GM21825 (cell line): Measurements from ENCODE around the gene ZNF92.
"Not testable (repeated sequence)": the region's sequence is repeated elsewhere in the genome, so short reads cannot be mapped to it uniquely, and the experiment has no call there.

Source experiments
- ATAC-seq: cut with Tn5 transposase; IDR thresholded peaks from one replicate; pipeline ENCODE4 v1.9.1; 2021; ENCODE audit warnings: mild to moderate bottlenecking, moderate library complexity; ENCODE audit not compliant: unreplicated experiment

The ZNF92 gene

GRCh38 chr7:65373608-65374351 lies at the start of gene ZNF92:
TSS of gene ZNF92 (plus strand) at chr7:65373855. CDS start at chr7:65373998, 143 bp downstream.
- ATAC-seq = peak; percentile 99

DNA sequence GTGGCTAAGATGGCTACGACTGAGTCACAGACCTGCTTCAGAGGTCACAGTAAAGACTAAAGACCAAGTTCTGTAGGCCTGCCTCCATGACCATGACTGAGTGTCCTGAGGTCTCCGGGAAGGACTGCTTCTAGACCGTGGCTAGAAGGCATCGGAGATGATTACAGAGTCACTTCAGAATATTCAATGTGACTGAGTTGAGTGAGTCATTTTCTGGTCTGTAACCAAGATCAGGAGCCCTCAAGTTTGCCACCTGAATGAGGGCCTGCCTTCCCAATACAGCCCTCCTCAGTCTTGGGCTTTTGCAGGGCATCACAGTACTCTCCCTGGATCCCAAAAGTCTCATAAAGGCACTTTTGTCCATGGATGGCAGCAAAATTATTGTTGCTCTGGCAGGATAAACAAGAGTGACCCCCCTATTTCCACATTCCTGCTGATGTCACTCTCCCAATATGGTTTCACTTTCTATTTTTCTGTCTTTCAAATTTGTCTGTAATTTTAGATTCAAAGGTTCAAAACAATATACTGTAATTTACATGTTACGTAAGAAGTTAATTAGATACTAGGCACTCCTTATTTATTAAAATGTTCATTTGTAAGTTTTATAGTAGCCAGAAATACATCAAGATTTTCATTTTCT lies 47.7 kb upstream of the ZNF92 start:
- ATAC-seq = no peak

- ATAC-seq = peak; percentile 77
Observed at GRCh38 chr7:65338346-65338745, 35.3 kb upstream of the ZNF92 start.

GRCh38 chr7:65339257-65339656 lies 34.4 kb upstream of the ZNF92 start:
- no peak for ATAC-seq

DNA sequence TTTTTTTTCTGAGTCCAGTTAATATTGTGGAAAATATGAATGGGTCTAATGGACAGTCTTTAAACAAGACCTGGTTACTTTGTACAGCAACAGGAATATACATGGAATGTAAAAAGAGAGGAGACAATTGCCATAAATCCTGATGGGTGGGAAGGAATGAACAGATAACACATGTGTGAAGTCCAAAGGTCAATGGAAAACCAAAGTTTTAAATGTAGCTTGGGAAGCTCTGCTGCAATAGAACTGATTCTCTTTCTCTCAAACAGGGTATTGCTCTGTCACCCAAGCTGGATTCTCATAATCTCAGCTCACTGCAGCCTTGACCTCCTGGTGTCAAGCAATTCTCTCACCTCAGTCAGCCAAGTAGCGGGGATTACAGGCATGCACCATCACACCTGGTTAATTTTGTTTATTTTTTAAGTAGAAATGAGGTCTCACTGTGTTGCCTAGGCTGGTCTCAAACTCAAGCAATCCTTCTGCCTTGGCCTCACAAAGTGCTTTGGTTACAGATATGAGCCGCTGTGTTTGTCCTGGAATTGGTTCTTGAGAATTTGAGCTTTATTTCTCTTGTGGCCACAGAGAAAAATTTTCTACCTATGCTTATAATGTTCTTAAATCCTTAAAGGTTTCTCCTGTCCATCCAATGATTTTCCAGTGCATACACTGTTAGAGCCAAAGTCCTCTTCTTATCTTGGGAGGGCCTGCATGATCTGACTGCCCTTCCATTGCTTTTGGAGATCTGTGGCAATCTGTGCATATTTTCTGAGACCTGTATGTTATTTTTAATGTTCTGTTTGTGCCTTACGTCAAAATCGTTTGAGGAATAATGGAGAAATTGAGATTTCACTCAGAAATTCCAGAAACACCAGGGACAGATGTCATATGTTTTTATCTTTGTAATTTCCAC lies 30.7 kb upstream of the ZNF92 start:
- no peak for ATAC-seq

DNA sequence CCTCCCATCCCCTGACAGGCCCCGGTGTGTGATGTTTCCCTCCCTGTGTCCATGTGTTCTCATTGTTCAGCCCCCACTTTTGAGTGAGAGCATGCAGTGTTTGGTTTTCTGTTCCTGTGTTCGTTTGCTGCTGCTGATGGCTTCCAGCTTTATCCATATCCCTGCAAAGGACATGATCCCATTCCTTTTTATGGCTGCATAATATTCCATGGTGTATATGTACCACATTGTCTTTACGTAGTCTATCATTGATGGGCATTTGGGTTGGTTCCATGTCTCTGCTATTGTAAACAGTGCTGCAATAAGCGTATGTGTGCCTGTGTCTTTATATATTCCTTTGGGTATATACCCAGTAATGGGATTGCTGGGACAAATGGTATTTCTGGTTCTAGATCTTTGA lies 29.1 kb upstream of the ZNF92 start:
- not testable (repeated sequence) for ATAC-seq

DNA sequence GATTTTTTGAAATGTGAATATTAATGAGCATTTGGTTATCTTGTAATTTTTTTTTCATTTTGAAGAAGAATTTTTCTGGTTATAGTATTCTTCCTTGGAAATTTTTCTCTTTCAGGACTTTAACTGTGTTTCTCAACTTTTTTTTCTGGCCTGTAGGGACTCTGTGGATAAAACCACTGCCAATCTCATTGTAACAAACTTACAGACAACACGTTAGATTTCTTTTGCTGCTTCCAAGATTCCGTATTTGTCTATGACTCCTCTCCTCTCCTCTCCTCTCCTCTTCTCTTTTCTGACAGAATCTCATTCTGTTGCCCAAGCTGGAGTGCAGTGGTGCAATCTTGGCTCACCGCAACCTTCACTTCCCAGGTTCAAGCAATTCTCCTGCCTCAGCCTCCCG lies 19.4 kb upstream of the ZNF92 start:
- ATAC-seq = no peak

DNA sequence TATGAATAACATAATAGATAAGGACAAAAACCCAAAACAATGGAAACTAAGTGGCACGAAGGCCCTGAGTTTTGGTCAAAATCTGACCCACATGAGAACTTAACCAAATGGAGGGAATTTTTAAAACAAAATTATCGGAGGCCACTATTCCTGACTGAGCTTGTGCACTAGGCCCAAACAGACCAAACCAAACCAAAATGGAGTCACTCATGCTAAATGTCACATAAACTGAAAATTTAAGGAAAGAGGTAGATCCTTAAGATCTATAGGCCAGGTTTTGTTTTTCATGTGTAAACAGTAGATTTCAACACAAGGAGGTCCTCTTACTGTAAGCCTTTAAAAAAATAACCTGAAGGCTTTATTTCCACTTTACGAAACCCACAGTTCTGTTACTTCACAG lies 3.8 kb upstream of the ZNF92 start:
- no peak for ATAC-seq

DNA sequence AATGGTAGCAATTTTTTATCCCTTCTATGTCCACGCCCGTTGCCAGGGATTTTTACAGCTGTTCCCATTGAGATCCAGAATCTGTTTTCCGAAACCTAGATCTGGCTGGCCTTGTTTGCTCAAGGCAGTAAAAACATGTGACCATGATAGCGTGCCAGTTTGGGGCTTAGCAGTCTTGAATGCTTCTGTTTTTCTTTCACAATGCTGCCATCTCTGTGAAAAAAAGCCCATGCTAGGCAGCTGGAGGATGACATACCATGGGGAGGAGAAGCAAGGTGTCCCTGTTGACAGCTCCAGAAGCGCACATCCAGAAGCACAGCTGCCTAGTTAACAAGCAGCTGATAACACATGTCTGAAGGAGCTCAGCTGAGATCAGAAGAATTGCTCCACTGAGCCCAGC lies 2.2 kb upstream of the ZNF92 start:
- no peak for ATAC-seq

DNA sequence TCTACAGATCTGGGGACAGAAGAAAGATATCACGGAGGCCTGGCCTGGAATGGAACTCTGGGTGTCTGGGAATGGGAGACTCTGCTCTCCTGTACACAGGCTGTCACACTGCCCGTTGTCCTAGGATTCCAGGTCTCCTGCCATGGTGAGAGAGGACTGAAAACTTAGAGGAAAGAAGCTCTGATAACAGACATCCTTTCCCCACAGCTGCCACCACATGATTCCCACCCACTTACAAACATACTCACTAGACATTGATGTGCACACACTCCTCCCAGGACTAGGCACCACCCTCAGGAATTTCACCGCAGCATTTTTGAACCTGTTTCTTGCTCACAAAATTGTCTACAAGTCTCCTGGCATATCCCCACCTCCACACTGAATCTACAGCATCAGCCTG lies 5.7 kb downstream of the ZNF92 start:
- no peak for ATAC-seq

- ATAC-seq = no peak
Observed at GRCh38 chr7:65381742-65382141, 8.1 kb downstream of the ZNF92 start.

GRCh38 chr7:65382452-65382851 lies 8.8 kb downstream of the ZNF92 start:
- ATAC-seq = no peak

- no peak for ATAC-seq
Observed at GRCh38 chr7:65387891-65388290, 14.2 kb downstream of the ZNF92 start.

DNA sequence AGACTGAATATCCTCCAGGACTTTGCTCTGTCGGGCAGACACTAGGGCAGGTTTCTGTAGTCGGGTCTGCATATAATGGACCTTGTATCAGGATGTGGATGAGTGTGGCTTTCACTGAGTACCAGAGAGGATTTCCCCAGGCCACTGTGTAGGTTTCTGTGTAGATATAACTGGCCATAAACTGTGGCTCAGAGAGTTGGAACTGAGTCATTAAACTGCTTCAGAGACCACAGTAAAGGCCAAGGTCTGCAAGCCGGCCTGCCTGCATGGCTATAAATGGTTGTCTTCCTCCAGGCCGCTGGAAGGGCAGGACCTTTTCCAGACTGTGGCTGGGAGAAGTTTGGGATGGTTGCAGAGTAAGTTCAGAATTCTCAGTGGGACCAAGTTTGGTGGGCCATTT lies 16.9 kb downstream of the ZNF92 start:
- ATAC-seq = peak; percentile 77

- ATAC-seq = no peak
Observed at GRCh38 chr7:65397730-65398142, 24.1 kb downstream of the ZNF92 start.

GRCh38 chr7:65398671-65399070 lies 25.0 kb downstream of the ZNF92 start:
- ATAC-seq = not testable (repeated sequence)

- not testable (repeated sequence) for ATAC-seq
Observed at GRCh38 chr7:65399101-65399500, 25.4 kb downstream of the ZNF92 start.

DNA sequence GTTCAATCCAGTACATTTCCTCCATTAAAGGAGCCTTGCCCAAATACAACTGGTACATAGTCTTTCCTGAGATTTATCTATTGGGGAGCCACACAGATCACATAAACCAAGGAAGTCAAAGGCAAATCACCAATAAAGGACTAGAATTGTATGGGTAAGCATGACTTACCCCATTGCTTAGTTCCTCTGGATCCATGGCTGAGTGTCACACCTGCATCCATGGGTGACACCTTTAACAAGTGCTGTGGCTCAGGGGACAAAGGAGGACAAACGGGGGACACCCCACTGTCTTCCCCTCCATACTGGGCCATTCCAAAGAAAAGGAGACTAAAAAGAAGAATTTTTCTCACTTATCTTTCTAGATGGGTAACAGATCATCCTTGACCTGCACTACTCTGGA lies 30.4 kb downstream of the ZNF92 start:
- ATAC-seq = no peak

DNA sequence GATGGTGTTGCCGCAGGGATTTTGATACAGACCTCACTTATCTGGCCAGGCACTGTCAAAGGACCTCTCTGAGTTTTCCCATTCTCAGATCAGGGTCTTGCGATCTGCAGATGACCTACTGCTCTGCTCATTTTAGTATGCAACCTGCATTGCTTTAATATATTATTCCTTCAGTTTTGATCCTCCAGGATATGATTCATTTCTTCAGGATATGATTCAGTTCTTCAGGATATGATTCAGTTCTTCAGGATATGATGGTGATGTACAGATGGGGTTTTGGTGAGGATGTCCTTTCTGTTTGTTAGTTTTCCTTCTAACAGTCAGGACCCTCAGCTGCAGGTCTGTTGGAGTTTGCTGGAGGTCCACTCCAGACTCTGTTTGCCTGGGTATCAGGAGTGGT lies 33.1 kb downstream of the ZNF92 start:
- not testable (repeated sequence) for ATAC-seq

DNA sequence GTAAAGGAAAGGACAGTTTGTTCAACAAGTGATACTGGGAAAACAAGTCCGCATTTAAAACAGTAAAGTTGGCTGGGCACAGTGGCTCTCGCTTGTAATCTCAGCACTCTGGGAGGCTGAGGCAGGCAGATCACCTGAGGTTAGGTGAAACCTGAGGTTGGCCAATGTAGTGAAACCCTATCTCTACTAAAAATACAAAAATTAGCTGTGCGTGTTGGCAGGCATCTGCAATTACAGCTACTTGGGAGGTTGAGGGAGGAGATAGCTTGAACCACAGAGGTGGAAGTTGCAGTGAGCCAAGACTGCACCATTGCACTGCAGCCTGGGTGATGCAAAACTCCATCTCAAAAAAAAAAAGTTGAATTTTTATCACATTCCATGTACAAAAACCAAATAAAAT lies 35.7 kb downstream of the ZNF92 start:
- ATAC-seq = no peak

DNA sequence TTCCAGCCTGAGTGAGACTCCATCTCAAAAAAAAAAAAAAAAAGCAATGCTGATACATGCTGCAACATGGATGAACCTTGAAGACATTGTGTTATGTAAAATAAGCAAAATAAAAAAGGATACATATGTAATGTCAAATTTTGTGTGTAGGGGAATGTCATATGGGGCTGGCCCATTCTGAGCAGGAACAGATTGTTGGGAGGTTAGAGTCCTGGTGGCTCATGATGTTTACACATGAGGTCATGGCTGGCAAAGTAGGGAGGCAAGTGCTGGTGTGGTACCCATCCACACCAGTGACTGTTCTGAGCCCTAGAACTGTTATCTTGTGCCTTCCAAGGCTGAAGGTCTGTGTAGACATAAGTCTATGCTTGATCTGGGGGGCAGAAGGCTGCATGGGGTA lies 37.6 kb downstream of the ZNF92 start:
- ATAC-seq = no peak

DNA sequence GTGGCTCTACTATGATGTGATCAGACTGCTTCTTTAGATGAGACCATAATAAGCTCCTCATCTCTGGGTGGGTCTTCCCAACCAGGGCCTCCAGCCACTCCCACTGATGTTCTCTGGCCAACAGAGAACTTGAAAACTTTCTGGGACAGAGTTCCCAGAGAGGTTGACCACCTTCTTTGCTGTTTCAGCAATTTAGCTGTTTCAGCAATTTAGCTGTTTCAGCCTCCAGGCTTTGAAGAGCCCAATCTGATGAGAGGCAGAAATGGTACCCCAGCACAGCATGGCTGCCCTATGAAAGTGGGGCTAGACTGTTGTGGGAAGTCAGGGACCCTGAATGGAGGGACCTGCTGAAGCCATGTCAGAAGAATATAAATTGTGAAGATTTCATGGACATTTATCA lies 49.0 kb downstream of the ZNF92 start:
- no peak for ATAC-seq
